A673 (cell line): Measurements from ENCODE around the gene XAF1.

Source experiments
- CTCF ChIP-seq: fragments of 300-800, 200-600 bp; sonication (generic); conservative IDR thresholded peaks from 2 replicates; pipeline ENCODE4 v1.5.1; 2017; ENCODE audit warnings: low read depth, mild to moderate bottlenecking, antibody characterized with exemption, low read length, moderate library complexity, mixed read lengths
- EZH2 ChIP-seq: fragments of 200-600 bp; sonication (generic); IDR thresholded peaks from 2 replicates; pipeline ENCODE4 v1.6.1; 2017; ENCODE audit warnings: borderline replicate concordance, low read depth, mild to moderate bottlenecking, mixed read lengths, antibody characterized with exemption, low read length; ENCODE audit not compliant: poor library complexity, severe bottlenecking

GRCh38 chr17:6775871-6776405 is 20.1 kb downstream of the XAF1 start, which contains the start of gene FBXO39:
- TF ChIP-seq EZH2 (no peak), CTCF (no peak)
